SIG-M5 (cell line): ENCODE measurements around the gene DST.
"Not testable (repeated sequence)": the region's sequence is repeated elsewhere in the genome, so short reads cannot be mapped to it uniquely, and the experiment has no call there.

Source experiments
- DNase-seq: peaks from one replicate; lab custom pipeline; 2025; lab: John Stamatoyannopoulos, UW

Gene DST

GRCh38 chr6:56661338-56661737 is 18.6 kb upstream of the DST start:
- not testable (repeated sequence) for DNase-seq

GRCh38 chr6:56660381-56660730 is 17.7 kb upstream of the DST start:
- no peak for DNase-seq

GRCh38 chr6:56659721-56660380 is 17.2 kb upstream of the DST start:
- no peak for DNase-seq

DNA sequence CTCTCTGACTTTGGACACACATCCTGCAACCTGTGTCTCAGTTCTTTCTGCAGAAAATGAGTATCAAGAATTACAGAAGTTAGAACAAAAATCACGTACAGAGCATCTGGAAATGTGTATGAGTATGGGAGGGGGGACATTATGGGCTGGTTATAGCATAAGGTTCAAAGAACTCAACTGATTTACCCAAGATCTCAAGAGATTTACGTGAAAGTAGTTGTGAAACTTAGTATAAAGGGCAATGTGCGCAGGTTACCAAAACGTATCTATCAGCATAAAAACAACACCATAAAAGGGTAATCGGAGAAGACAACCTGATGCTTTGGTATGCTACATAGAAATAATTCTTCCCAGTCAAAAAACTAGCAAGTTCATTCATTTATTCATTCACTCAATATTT is 15.6 kb upstream of the DST start:
- no peak for DNase-seq

DNA sequence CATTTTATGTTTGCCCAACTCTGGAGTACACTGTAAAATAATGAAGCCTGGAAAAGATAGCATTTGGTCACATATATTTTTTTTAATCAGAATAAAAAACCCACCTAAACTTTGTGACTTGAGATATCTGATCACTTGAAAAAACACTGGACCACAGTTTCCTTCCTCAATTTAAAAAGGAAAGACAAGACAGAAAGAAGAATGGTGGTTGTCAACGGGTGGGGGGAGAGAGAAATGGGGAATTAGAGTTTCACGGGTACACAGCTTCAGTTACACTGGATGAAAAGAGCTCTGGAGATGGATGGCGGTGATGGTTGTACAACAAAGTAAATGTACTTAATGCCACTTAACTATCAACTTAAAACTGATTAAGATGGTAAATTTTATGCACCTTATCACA is 14.7 kb upstream of the DST start:
- DNase-seq: no peak

DNA sequence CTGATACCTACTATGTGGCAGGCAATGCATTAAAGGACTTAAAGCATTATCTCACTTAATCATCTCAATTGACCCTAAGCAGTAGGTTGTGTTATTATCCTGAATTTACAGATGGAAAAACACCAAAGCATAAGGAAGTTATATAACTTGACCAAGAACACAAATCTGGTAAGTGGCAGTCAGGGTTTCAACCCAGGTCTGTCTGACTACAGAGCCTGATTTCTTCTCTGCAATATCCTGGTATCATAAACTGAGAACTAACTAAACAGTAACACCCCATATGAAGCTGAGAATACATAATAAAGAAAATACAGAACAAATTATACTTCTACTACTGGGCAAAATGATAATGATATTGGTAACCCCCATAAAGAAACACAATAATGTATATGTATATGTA is 13.8 kb upstream of the DST start:
- DNase-seq: no peak

GRCh38 chr6:56655996-56656395 is 13.3 kb upstream of the DST start:
- no peak for DNase-seq

DNA sequence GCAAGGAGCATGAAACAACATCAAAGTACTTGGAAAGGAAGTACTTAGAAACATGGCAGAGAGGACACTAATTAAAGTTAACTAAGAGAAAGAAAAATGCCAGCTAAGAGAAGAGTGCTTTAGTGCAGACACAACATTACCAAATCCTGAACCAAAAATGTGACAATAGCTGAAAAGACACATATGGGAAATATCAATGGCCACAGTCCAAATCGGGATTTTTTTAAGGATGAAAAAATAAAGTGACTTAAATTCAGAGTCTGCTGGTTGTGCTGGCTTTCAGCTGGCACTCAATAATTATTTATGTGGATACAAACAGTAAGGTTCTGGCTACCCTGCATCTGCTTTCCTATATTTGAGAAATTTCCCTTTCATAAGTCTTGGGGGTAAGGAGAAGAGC is 12.6 kb upstream of the DST start:
- DNase-seq: no peak

DNA sequence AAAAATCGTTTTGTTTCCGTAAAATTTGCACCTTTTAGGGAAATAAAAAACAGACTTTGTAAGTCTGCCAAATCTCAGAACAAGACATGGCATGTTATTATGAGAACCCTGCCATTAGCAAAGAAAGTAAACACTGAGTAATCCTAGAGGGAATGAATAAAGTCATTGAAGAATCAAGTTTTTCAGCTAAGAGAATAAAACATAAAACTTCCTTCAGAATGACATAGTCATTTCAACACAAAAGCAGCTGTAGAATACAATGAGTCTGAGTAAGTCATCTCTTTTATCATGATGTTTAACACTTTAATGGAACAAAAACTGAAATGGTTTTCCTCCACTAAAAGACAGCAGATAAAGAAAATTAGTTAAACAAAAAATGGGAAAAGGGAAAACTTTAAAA is 10.3 kb upstream of the DST start:
- DNase-seq: no peak

GRCh38 chr6:56652231-56652630 is 9.5 kb upstream of the DST start:
- no peak for DNase-seq

- DNase-seq: no peak
Measured at GRCh38 chr6:56650191-56650590, 7.5 kb upstream of the DST start.

DNA sequence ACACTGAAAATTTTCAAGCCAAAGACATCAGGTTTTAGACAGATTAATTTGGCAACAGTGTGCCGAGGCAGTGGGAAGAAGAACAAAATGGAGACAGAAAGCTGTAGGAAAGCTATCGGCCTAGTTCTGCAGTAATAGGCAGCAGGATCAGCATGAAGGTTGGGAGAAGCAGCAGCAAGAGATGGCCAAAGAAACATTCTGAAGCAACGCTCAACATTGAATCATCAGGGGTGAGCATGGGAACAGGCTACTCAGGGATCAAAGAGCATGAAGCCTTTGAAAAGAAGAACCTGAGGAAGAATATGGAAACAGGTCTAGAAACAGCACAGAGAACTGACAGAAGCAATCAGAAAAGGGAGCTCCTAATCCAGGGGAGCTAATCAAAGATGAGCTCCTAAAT is 7.1 kb upstream of the DST start:
- no peak for DNase-seq

DNA sequence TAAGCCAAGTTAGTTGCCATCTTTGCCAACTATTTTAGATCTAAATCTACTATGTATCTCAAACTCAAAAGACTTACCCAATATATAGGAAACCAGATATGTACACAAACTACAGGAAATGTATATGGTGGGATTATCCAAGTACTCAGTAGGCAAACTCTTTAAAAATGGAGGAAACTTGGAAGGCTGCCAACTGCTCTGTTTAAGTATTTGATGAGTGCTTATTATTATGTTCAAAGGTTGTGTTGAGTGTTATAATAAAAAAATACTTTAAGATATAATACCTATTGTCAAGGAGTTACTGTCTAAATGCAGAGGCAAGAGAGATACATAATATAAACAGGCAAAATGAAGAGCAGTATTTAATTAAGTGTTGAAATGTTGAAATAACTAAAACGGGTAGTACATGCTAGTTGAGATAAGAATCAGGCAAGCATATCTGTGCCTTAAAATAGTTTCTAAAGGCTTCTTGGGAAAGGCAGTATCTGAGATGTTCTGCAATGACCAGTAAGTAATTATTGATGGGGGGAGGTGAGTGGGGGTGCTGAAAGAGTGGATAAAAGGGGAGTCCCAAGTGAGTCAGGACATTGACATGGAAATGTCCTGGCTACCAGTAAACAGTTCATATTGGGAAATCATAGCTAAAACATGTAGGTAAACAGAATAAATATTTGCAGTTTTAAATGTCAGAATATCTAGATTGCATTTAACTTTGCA is 6.5 kb upstream of the DST start:
- no peak for DNase-seq

GRCh38 chr6:56647172-56647762 is 4.6 kb upstream of the DST start:
- DNase-seq: no peak

DNA sequence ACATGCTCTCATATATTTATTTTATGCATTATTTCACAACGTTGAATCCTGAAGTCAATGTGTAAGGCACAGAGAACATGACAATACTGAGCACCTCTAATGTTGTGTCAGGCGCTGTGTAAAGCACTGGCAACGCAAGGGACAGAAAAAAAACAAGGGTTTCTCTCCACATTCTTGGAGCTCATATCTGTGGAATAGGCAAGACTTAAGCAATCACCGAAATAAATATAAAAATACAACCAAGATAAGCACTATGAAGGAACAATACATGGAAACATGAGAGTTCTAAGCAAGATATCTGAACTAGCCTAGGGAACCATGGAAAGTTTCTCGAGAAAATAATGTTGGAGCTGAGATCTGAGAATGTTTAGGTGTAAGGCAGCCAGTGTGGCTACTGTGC is 1.7 kb upstream of the DST start:
- DNase-seq: no peak

- DNase-seq: no peak
Measured at GRCh38 chr6:56643379-56644089, 845 bp upstream of the DST start.

DNA sequence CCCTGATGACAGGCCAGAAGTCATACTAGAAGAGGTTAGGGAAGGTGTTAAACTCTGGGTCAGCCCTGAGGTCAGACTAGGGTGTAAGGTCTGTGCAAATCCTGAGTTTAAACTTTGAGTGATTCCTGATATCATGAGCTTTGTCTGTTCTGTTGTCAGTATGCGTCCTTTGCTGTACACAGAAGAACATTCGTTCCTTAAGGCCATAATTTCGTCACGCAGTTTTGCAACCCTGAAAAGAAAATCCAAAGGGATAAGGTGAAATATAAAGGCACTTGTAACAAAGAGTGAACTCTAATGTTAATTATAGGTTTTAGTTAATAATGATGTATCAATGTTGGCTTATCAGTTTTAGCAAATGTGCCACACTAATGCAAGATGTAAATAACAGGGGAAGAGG is 2.3 kb downstream of the DST start:
- no peak for DNase-seq

DNA sequence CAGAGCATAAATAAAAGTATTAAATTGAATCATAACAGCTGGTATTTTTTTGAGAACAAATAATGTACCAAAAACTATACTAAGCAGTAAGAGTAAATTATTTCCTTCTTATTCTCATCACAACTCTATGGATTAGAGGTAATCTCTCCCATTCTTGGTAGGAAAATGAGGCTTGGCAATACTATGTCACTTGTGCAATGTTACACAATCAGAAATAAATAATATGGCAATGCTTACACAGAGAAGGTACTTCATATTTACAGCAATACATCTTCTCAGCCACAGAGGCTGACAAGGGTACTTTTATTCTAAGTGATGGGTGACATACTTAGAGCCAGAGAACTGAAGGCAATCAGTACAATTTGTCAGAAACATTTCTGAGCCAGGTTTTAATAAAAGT is 3.9 kb downstream of the DST start:
- DNase-seq: no peak

DNA sequence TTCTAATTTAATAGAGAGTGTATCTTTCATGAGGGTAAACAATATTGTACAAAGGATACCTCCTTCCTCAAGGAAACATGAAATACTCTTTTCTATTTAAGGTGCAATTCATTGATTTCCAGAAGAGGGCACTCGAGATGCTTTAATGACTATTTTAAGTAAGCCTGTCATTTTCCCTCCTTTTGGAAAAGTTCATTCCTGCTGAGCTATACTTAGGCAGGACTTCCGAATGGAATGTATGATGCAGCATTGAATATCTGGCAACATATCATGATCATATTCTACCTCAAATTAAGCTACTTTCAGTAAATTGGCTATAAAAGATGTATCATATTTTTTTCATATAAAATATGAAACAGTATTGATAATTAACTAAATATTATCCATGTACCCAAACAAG is 5.0 kb downstream of the DST start:
- no peak for DNase-seq

GRCh38 chr6:56628105-56628504 is 14.6 kb downstream of the DST start:
- DNase-seq: no peak

DNA sequence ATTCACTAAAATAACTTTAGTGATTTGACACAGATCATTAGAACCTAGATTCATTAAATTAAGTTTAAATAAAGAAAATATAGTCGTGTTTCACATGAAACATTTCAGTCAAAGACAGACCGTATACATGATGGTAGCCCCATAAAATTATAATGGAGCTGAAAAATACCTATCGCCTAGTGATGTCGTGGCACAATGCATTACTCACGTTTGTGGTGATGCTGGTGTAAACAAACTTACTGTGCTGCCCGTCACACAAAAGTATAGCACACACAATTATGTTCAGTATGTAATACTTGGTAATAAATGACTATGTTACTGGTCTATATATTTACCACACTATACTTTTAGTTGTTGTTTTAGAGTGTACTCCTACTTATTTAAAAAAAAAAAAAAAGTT is 17.3 kb downstream of the DST start:
- DNase-seq: no peak

DNA sequence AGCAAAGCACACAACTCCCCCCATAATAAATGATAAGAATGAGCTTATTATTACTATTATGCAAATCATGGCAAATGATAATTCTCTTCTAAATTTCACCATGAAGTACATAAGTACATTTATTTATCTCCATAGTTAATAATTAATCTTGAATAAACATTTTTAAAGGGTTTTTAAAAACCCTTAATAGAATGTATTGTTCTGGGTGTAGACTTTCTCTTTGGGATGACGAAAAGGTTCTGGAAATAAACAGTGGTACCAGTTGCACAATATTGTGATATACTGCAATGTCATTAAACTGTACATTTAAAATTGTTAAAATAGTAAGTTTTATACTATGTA is 18.0 kb downstream of the DST start:
- DNase-seq: no peak

GRCh38 chr6:56624046-56624727 is 18.5 kb downstream of the DST start:
- DNase-seq: no peak
